CD4-positive, alpha-beta T cell (primary cell): ENCODE measurements around the gene ZNF423. TPM values are rescaled to one million over a fixed set of nuclear protein-coding genes. Genes with fewer than 3 reads are reported as not detected.
A peak's percentile ranks its signal among the peaks of the same experiment; 100 is the strongest.

Experiments used
- ATAC-seq: fragments of 200-7000 bp; cut with Tn5 transposase; one replicate; pipeline ENCODE4 v1.10.0; 2022; ENCODE audit warnings: mild to moderate bottlenecking; ENCODE audit not compliant: poor library complexity
- CTCF ChIA-PET: fragments of 350-600 bp; sonication (Branson Sonifier 250); formaldehyde crosslinking; loops from one replicate; lab custom pipeline; 2021; ENCODE audit warnings: antibody characterized with exemption, inconsistent platforms; lab: Charles Lee
- POLR2A ChIA-PET: fragments of 350-600 bp; sonication (Branson Sonifier 250); formaldehyde crosslinking; loops from one replicate; lab custom pipeline; 2021; ENCODE audit warnings: antibody characterized with exemption, inconsistent platforms; lab: Charles Lee
- DNase-seq, 14 experiments: peaks; one replicate each; pipeline ENCODE4 v3.0.0-alpha.2; 2013 to 2020; ENCODE audit warnings: mixed read lengths in 2 of 14
- H3K27ac ChIP-seq, 2 donors: one replicate each; pipeline versions ENCODE4 v1.5.1 to v1.7.0; 2013; ENCODE audit warnings: low read length in 2 of 2, low read depth in 1 of 2, mild to moderate bottlenecking in 1 of 2
- H3K27me3 ChIP-seq, 2 experiments: 1 replicate in 1 of 2; 2 replicates in 1 of 2; pipeline versions ENCODE4 v1.6.1 to v1.7.0; 2013; ENCODE audit warnings: low read length in 2 of 2, control low read depth in 1 of 2, mild to moderate bottlenecking in 1 of 2, moderate library complexity in 1 of 2; ENCODE audit not compliant: insufficient read depth in 2 of 2, control insufficient read depth in 1 of 2
- H3K36me3 ChIP-seq: one replicate; pipeline ENCODE4 v1.6.1; 2013; ENCODE audit warnings: low read length, control low read depth; ENCODE audit not compliant: insufficient read depth
- H3K4me1 ChIP-seq: one replicate; pipeline ENCODE4 v1.6.1; 2013; ENCODE audit warnings: low read length, control low read depth; ENCODE audit not compliant: insufficient read depth
- H3K4me3 ChIP-seq: one replicate; pipeline ENCODE4 v1.5.1; 2013; ENCODE audit warnings: mild to moderate bottlenecking, low read length, moderate library complexity
- H3K9me3 ChIP-seq, 2 experiments: 1 replicate in 1 of 2; 2 replicates in 1 of 2; pipeline versions ENCODE4 v1.6.1 to v1.7.0; 2013; ENCODE audit warnings: low read length in 2 of 2, mild to moderate bottlenecking in 2 of 2, control low read depth in 1 of 2, moderate library complexity in 1 of 2; ENCODE audit not compliant: control insufficient read depth in 1 of 2, insufficient read depth in 1 of 2
- H3K27ac Mint-ChIP-seq: one replicate; pipeline ENCODE4 v1.8.0; 2020; ENCODE audit warnings: mixed read lengths
- H3K27me3 Mint-ChIP-seq: one replicate; pipeline ENCODE4 v1.8.0; 2021; ENCODE audit warnings: mixed read lengths
- H3K36me3 Mint-ChIP-seq: one replicate; pipeline ENCODE4 v1.8.0; 2021; ENCODE audit warnings: low read depth, mixed read lengths
- H3K4me1 Mint-ChIP-seq: one replicate; pipeline ENCODE4 v1.8.0; 2021; ENCODE audit warnings: low read depth, mixed read lengths
- H3K4me3 Mint-ChIP-seq: one replicate; pipeline ENCODE4 v1.8.0; 2020; ENCODE audit warnings: mild to moderate bottlenecking, mixed read lengths
- H3K9me3 Mint-ChIP-seq: one replicate; pipeline ENCODE4 v1.8.0; 2020; ENCODE audit warnings: mixed read lengths
- intact Hi-C, 2 experiments: fragments of 100-400 bp; cut with DNase I in 1 of 2; cut with micrococcal nuclease in 1 of 2; formaldehyde crosslinking; loops; one replicate each; pipeline versions ENCODE4 v1.15.1 to v1.9.0; 2023 to 2025; cut with DNase I, micrococcal nuclease
- polyA plus RNA-seq, 2 donors: library from polyadenylated mRNA; unstranded; fragments of 120-200 nt; gene quantifications; one replicate each; pipeline ENCODE4 v1.2.1, GENCODE V29; 2013
- total RNA-seq, 174 experiments: library from RNA in 2 of 174; stranded (reverse) in 2 of 174; gene quantifications; one replicate each; pipeline ENCODE4 v1.2.3 and lab custom pipeline; 2021 to 2026
- TF ChIP-seq, protein P1 (sequence below): fragments of 200-600 bp; IDR thresholded peaks from one replicate; pipeline ENCODE4 v1.8.0; 2022; ENCODE audit warnings: antibody characterized with exemption, mild to moderate bottlenecking

The ZNF423 gene
- total RNA-seq = not detected
- 0.01 TPM for polyA plus RNA-seq (2013, experiment 1 of 2)
- polyA plus RNA-seq (2013, experiment 2 of 2) = 0.61 TPM
- 0 to 0.36 (median 0) reads per million in 172 experiments for total RNA-seq (lab: John Stamatoyannopoulos, UW)

- DNase-seq = peak in 2 of 14 experiments; percentile 7 to 17
- ATAC-seq = no peak
- TF ChIP-seq, protein P1, sequence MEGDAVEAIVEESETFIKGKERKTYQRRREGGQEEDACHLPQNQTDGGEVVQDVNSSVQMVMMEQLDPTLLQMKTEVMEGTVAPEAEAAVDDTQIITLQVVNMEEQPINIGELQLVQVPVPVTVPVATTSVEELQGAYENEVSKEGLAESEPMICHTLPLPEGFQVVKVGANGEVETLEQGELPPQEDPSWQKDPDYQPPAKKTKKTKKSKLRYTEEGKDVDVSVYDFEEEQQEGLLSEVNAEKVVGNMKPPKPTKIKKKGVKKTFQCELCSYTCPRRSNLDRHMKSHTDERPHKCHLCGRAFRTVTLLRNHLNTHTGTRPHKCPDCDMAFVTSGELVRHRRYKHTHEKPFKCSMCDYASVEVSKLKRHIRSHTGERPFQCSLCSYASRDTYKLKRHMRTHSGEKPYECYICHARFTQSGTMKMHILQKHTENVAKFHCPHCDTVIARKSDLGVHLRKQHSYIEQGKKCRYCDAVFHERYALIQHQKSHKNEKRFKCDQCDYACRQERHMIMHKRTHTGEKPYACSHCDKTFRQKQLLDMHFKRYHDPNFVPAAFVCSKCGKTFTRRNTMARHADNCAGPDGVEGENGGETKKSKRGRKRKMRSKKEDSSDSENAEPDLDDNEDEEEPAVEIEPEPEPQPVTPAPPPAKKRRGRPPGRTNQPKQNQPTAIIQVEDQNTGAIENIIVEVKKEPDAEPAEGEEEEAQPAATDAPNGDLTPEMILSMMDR = no peak
- POLR2A ChIA-PET = no interaction called here
- intact Hi-C loops = loop anchor here in 1 of 2 experiments (10.0 kb wide), 4 partner anchors 209 to 1611 kb away; partner anchors contain the start of genes ABCC11, HEATR3 and LONP2
- no peaks in the 10 kb centered on the region for H3K9me3 Mint-ChIP-seq
- Histone ChIP-seq H3K36me3 (no peaks in the 10 kb centered on the region), H3K4me3 (peak within 1 kb of the TSS; percentile 34), H3K27me3 (peaks cover 35 to 54% of the 10 kb centered on the region in 2 experiments), H3K4me1 (peaks cover 38% of the 10 kb centered on the region), H3K27ac (no peak within 1 kb of the TSS), H3K9me3 (peaks cover 0 to 14% of the 10 kb centered on the region in 2 experiments)
- H3K4me3 Mint-ChIP-seq = peak within 1 kb of the TSS; percentile 81
- H3K4me1 Mint-ChIP-seq = peaks cover 13% of the 10 kb centered on the region
- H3K27ac Mint-ChIP-seq = no peak within 1 kb of the TSS
- H3K27me3 Mint-ChIP-seq = peaks cover 49% of the 10 kb centered on the region
- H3K36me3 Mint-ChIP-seq = no peaks in the 10 kb centered on the region
- CTCF ChIA-PET = no interaction called here
Measured at GRCh38 chr16:49855822-49856671, at the start of gene ZNF423. Gene ZNF423 (minus strand): TSS chr16:49856112. CDS start chr16:49855774, 338 bp downstream.

DNA sequence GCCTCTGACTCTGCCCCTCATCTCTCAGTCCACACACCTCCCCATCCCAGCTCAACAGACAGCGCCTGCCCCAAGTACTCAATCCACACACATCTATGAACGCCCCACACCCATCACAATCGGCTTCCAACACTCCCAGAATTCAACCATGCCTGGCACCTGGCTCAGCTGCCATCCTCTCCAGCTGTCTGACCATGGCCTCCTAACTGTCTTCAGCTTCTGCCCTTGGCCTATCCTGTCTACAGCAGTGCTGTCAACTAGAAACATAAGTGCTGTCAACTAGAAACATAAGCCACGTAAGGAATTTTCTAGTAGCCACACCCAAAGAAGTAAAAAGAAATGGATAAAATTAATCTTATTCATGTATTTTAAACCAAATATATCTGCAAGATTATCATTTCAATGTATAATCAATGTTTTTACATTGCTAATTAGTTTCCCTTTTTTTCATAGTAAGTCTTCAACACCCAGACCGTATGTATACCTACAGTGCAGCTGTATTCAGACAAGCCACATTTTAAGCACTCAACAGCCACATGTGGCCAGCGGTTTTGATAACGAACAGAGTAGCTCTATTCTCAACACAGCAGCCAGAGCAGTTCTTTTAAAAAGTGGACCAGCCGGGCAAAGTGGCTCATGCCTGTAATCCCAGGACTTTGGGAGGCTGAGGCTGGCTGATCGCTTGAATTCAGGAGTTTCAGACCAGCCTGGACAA is 48.6 kb upstream of the ZNF423 start:
- Histone ChIP-seq H3K27ac (no peak overlapping the region), H3K9me3 (no peaks in the 10 kb centered on the region), H3K27me3 (no peaks in the 10 kb centered on the region), H3K4me3 (no peak overlapping the region), H3K36me3 (no peaks in the 10 kb centered on the region), H3K4me1 (no peaks in the 10 kb centered on the region)
- intact Hi-C loops = no loop called here
- ATAC-seq (no peak), DNase-seq (no peak)
- H3K4me3 Mint-ChIP-seq = no peak overlapping the region
- ChIA-PET POLR2A (no interaction called here), CTCF (no interaction called here)
- no peaks in the 10 kb centered on the region for H3K4me1 Mint-ChIP-seq
- no peaks in the 10 kb centered on the region for H3K36me3 Mint-ChIP-seq
- no peaks in the 10 kb centered on the region for H3K27me3 Mint-ChIP-seq
- H3K27ac Mint-ChIP-seq = no peak overlapping the region
- TF ChIP-seq, protein P1 = no peak
- H3K9me3 Mint-ChIP-seq = no peaks in the 10 kb centered on the region

- H3K27ac ChIP-seq = no peak overlapping the region
- TF ChIP-seq, protein P1 = no peak
- H3K4me3 ChIP-seq = no peak overlapping the region
- DNase-seq = no peak
- H3K9me3 ChIP-seq = no peaks in the 10 kb centered on the region
- Mint-ChIP-seq H3K4me1 (no peaks in the 10 kb centered on the region), H3K9me3 (no peaks in the 10 kb centered on the region), H3K27me3 (no peaks in the 10 kb centered on the region), H3K27ac (no peak overlapping the region), H3K4me3 (no peak overlapping the region), H3K36me3 (no peaks in the 10 kb centered on the region)
- no peaks in the 10 kb centered on the region for H3K36me3 ChIP-seq
- ChIA-PET CTCF (no interaction called here), POLR2A (no interaction called here)
- intact Hi-C loops = no loop called here
- no peak for ATAC-seq
- no peaks in the 10 kb centered on the region for H3K27me3 ChIP-seq
- H3K4me1 ChIP-seq = no peaks in the 10 kb centered on the region
Measured at GRCh38 chr16:49902908-49903307, 47.0 kb upstream of the ZNF423 start.
